ENCODE measurements around the gene TRIM14.
"Not testable (repeated sequence)": the region's sequence is repeated elsewhere in the genome, so short reads cannot be mapped to it uniquely, and the experiment has no call there.

TRIM14 gene

DNA sequence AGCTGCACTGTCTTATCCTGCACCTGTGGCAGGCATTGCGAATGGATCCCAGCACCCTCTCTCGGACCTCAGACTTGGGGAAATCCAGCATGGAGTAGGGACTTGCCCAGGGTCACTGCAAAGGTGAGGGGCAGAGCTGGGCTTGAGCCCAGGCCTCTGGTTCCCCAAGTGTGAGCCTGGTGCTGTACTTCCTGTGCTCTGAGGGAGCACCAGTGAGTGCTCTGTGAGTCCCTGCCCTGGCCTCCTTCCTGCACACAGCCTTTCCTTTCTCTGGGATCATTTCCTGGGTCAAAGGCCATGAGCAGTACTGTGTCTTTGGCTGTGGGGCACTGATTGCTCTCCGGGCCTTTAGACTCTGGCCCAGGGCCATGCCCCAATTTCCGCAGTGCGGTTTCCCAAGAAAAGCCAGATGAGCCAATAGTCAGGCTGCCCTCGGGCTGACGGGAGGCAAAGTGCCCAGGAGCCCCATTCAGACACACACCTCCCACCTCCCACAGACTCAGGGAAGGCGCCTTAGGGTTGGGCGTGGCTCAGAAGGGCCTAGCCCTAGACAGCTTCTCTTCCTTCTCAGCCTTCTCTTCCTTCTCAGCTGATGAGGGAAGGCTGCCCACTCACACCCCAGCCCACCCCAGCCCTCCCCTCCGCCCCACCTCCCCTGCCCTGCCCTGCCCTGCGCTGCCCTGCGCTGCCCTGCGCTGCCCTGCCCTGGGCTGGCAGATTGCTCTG lies 23.3 kb upstream of the TRIM14 start:
- DNase-seq (ENCODE audit: low read depth), result no peak

DNA sequence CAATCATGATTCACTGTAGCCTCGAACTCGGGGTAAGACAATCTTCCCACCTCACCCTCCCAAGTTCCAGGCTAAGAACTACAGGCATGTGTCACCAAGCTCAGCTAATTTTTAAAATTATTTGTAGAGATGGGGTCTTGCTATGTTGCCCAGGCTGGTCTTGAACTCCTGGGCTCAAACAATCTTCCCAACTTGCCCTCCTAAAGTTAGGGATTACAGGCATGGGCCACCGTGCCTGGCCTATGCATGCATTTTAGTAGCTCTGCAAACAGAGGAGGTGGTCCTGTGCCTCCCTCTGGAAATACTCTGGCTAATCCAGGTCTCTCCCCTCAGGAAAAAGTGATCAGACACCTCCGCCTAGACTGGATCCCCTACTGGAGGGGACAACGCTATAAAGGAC lies 21.5 kb upstream of the TRIM14 start:
- DNase-seq (ENCODE audit: low read depth), result no peak

DNA sequence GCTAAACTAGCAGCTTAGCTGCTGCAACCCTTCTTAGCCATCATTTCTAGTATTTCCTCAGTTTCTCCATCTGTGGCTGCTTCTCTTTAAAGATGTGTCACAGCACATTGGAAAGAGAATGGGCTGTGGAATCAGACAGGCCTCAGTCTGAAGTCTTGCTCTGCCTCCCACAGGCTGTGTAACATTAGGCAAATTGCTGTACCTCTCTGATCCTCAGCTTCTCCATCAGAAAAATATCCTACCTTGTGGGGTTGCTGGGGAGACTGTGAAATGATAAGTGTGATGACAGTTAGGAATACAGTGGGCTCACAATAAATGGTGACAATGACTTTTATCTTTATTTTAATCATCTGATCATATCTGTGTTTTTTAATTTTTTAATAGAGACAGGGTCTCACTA lies 17.5 kb upstream of the TRIM14 start:
- no peak for DNase-seq (ENCODE audit: low read depth)

DNA sequence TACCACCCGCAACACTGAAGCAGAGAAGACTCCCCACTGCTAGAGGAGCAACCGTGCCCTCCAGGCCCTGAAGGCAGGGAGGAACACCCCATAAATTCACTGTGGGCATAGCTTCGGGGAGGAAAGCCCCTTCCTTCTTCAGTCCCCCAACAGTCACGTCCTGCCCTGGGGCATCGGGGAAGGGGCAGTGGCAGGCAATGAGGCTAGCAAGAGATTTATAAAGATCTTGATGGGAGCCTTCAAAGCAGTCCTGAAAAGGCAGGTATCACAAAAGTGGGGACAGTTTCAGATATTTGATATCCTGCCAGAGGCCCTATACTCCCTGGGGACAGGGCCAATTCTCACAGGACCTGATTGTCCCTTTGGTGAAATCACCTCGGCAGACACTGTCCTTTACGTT lies 16.9 kb upstream of the TRIM14 start:
- no peak for DNase-seq (ENCODE audit: low read depth)

DNA sequence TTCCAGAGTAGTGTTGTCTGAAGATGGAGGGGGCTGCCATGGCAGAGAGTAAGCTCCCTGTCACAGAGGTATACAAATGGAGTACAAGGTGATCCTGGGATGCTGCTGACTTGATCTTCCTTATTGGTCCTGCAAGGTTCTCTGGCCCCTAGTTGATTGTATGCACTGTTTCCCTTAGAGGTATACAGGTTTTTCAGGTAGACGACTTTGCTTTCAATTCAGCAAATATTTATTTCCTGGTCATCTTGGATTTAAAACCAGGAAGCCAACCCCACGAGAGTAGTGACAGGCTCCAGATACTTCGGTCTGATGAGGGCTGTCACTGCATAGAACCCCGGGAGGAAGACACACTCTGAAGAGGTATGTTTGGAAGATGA lies 16.5 kb upstream of the TRIM14 start:
- no peak for DNase-seq (ENCODE audit: low read depth)

DNA sequence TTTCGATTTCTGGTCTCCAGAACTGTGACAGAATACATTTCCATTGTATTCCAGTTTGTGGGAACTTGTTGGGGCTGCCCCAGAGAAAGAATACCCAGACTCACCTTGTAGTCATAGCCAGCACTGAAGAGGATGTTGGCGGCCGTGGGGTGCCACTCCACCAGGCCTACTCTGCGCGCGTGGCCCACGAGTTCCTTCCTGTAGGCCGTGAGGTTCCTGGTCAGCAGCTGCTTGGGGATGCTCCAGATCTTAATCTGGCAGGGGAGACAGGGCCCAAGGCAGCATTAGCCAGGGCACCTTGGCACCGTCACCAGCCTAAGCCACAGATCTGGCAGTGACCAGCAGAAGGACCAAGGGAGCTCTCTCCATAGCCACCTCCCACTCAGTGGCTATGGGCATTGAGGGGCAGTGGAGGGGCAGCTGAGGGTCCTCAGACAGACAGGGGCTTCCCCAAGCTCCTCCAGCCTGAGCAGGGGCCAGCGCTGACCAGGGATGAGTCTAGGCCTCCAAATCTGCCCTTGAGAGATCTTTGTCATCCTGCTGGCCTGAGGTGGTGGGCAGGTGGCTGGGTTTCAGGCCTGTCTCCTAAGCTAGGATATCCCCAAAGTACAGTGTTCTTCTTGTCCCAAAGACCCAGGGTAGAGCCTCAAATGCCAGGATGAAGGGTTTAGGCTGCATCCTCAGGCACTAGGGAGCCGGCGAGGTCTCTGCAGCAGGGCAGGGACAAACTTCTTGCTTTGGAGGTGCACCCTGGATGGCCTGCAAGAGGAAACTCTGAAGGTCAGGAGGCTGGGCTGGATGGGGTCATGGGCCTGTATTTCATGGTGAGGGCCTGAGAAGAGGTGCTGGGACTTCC lies 15.9 kb upstream of the TRIM14 start:
- no peak for DNase-seq (ENCODE audit: low read depth)

DNA sequence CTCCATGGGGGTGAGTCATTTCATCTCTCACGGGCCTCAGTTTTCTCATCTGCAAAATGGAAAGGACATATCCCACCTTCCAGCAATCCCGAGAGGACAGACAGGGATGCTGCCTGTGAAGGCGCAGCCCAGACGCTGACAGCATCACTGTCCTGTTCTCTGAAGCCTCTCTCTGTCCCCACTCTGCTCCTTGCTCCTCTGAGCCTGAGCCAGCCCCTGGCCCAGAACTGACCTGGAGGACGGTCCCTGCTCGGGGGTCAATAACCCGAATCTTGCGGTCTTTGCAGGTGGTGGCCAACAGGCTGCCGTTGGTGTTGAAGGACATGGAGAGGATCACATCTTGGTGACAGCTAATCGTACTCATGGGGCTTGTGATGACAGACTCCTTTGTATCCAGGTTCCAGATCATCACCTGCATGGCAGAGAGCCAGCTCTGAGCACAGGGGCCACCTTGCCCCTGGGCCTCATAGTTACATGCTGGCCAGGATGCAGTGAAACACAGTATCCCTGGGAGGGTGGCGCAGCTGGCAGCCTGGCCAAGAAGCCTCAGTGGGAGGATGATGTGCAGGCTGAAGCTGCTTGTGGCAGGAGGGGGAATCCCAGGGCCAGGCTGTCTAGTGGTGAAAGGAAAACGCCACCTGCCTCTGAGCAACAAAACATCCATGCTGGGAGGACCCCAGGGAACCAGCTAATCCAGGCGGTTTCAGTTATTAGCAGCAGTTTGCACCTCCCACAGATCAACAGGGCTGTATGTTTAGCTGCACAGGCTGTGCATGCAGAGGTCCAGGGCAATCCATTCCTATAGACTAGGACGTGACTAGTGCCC lies 14.0 kb upstream of the TRIM14 start:
- no peak for DNase-seq (ENCODE audit: low read depth)

DNA sequence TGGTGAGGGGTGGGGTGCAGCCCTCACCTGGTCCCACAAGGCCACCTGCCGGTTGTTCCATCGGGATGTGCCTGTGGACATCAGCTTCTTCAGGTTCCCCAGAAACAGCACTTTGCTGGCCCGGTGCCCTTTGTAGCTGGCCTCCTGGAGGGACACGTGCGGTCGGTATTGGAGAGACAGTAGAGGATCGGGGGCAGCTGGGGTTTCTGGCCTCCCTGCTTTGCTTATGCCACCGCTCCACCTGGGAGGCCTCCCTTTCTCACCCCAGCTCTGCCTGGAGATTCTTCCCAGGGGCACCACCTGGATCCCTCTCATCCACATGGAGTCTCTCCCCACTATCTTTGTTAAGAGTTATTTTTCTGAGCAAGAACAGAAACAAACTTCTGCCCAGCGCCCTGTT lies 13.1 kb upstream of the TRIM14 start:
- DNase-seq (ENCODE audit: low read depth), result no peak

DNA sequence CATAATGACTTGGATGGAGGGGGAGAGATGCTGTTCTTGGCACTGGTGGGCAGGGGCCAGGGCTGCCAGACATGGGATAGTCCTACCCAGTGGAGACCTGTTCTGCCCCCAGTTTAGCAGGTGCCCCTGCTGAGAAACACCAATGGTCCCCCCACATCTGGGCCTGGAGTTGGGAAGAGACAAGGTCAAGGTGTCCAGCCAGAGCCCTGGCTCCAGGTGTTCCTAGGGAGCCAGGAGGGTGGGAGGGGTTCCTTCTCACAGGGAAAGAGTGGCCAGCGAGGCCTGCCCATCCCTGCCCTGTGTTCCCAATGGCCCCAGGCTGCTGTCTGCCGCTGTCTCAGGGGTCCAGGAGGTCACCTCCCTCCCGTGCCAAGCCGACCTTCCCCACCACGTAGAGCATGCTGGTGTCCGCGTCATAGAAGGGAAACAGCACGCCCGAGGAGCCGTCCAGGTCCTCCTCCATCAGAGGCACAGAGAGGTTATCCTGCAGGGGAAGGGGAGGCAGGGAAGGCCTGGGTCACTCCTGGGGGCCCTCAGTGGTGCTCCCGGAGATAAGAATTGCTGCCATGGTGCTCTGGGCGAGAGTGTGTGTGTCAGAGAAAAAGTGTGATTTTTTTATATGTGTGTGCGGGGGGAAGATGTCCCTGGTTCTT lies 11.7 kb upstream of the TRIM14 start:
- no peak for DNase-seq (ENCODE audit: low read depth)

DNA sequence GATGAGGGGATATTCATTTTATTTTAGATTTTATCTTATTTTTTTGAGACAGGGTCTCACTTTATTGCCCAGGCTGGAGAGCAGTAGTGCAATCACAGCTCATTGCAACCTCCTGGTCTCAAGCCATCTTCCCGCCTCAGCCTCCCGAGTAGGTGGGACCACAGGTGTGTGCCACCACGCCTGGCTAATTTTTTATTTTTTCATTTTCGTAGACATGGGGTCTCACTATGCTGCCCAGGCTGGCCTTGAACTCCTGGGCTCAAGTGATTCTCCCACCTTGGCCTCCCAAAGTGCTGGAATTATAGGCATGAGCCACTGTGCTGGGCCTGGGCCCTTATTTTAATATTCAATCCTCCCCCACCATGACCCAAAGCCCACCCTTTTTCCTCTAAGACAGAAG lies 11.0 kb upstream of the TRIM14 start:
- DNase-seq (ENCODE audit: low read depth), result not testable (repeated sequence)

DNA sequence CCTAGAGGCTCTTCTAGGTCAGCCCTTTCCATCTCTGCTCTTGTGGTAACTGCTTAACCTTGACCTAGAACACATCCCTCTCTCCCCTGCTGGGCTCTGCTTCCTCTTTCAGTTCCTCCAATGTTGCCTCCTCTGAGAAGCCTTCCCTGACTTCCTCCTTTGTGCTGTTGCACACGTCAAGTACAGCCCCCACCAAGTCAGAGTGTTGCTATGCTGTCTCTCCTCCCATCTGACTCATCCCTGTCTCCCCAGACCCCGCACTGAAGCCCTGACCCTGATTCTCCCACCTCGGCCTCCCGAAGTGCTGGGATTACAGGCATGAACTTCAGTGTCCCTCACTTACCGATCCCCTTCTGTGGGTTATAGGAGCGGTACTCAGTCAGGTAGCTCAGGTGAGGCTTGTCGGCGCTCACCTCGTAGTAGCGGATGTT lies 10.4 kb upstream of the TRIM14 start:
- no peak for DNase-seq (ENCODE audit: low read depth)

DNA sequence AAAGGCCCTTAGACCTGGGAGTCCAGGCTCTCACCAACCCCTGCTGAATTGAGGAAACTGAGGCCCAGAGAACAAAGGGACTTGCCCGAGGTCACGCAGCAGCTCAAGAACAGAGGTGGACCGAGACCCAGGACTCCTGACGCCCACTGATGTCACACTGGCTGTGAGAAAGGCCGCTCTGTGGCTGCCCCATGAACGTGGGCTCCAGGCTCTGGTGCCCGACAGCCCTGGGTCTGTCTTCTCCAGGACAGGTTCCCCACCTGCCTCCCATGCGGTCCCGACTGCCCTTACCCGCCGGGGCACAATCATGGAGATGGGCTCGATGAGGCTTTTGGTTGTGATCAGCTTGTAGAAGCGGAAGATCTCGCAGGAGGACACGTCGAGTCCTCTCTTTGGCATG lies 9.3 kb upstream of the TRIM14 start:
- DNase-seq (ENCODE audit: low read depth), result no peak

DNA sequence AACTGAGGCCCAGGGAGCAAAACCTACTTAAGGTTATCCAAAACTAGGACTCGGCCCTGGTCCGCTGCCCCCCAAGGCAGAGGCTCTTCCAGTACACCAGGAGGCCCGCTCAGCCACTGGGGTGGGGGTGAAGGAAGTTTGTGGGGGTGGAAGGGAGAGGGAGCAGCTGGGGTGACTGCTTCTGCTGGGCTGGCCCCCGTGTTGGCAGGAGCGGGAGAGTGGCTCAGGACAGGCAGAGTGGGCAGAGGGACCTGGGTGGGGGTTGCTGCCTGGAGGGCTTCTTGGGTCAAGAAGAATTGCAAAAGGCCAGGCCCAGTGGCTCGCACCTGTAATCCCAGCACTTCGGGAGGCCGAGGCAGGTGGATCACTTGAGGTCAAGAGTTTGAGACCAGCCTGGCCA lies 8.2 kb upstream of the TRIM14 start:
- DNase-seq (ENCODE audit: low read depth), result no peak

DNA sequence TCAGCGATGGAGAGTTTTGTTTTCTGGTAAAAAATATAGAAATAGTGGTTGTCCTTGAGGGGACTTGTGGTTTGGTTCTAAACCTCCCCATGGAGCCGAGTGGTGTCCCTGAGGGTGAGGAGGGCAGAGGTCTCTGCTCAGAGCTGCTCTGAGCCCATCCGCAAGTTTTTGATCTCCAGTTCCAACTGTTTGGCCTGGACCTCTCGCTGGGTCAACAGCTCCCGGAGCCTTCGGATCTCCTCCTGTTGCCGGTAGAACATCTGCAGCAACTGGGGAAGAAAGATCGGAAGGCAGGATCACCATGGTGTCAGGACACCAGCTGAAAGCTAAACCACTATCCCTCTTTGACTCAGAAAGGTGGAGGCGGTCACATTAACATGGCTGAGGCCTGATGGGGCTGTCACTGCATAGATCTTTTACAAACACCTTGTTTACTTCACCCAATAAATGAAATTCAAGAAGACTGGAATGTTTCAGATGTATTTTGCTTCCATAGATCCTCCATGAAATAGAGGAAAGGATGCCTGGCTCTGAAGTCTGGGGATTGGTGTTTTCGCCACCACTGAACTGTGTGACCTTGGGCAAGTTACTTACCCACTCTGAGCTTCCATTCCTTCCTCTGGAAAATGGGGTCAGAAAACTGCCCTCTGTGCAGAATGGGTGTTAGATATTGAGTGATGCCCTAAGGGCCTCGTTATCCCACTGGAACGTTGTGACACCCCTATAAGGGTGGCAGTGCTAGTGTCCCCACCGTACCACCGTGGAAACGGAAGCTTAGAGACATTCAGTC lies 5.8 kb upstream of the TRIM14 start:
- no peak for DNase-seq (ENCODE audit: low read depth)

DNA sequence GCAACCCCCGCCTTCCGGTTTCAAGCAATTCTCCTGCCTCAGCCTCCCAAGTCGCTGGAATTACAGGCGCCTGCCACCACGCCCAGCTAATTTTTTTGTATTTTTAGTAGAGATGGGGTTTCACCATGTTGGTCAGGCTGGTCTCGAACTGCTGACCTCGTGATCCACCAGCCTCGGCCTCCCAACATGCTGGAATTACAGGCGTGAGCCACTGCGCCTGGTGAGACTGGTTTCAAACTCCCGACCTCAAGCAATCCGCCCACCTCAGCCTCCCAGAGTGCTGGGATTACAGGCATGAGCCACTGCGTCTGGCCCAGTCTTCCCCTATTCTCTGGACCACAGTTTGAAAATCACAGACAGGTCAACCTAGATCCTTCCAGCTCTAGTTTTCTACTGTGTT lies 5.1 kb upstream of the TRIM14 start:
- not testable (repeated sequence) for DNase-seq (ENCODE audit: low read depth)

DNA sequence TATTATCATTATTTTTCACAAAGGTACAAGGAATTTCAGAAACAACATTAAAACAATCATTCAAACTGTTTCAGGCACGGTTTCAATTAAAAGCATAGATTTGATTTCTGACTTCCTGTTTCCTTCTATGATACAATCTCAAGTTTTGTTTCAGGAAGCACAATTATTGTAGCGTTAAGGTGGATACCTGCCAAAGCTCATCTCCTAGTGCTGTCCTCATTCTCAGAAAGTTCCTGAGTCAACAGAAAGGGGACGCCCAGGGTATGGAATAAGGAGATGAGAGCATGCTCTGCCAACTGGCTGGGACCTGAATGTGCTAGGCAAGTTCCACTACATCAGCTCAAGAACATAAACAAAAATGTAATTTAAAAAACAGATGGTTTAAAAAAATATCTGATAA lies 2.0 kb upstream of the TRIM14 start:
- no peak for DNase-seq (ENCODE audit: low read depth)

DNA sequence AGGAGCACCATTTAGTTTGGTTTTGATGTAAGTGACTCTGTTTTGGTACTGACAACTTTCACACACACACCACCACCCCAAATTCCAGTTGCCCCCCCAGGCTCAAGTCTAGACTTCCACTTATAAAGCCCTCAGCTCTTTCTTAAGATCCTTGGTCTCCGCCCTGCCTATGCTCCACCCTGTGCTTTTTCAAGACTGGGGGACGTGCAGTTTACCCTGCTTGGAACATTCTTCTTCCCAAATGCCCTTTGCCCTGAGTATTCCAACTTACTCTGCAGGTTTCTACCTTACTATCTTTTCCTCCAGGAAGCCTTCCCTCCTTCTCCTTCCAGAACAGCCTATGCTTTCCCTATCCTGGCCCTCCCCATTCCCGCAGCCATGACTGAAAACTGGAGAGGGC lies 1.5 kb upstream of the TRIM14 start:
- DNase-seq (ENCODE audit: low read depth), result no peak

DNA sequence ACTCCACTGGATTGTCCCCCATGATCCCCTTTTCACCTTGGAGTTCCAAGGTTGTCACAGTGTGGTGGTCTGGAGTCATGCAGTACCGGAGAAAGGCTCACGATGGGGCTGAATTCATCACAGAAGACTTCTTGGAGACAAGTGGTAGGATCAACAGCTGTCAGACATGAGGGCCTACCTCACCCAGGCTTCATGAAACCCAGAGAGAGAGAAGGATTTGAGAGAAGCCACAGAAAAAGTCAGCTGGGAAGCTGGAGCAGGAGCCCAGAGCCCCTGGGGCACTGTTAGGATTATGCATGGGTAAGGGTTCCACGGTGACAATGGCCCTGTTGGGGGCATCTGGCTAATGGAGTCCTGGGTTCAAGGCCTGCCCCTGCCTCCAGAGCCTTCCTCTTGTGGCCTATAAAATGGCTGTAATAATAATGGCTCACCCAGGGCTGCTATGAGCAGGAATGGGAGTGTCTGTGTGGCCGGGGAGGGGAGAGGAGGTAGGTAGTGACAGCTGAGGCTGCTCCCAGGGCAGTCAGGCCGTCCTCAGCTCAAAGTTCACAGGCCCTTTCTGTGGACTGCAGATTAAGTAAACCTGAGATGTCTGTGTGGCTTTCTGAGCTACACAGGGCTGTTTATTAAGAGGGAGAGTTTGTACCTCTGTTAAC lies 910 bp downstream of the TRIM14 start:
- peak; percentile 32 for DNase-seq (ENCODE audit: low read depth)

DNA sequence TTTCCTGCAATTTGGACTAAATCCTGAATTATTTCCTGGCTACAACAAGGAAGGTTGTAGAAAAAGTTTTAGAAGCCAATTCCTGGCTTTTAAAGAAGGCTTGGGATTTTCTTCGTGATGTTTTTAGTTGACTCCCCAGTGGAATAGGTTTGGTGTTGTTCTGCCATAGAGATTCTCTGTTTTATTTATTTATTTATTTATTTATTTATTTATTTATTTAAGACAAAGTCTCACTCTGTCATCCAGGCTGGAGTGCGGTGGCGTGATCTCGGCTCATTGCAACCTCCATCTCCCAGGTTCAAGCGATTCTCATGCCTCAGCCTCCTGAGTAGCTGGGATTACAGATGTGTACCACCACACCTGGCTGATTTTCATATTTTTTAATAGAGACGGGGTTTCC lies 1.9 kb downstream of the TRIM14 start:
- DNase-seq (ENCODE audit: low read depth), result not testable (repeated sequence)

DNA sequence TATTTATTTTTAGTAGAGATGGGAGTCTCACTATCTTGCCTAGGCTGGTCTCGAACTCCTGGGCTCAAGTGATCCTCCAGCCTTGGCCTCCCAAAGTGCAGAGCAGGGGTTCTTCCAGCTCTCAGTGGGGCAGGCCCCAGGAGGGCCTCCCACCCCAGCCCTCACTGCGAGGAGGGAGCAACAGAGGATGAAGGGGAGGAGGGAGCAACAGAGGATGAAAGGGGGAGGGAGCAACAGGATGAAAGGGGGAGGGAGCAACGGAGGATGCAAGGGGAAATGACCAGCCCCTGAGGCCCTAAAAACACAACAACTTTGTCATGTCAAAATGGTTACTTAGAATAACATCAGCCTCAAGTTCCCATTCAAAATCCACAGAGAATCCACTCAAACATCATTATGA lies 10.0 kb downstream of the TRIM14 start:
- DNase-seq (ENCODE audit: low read depth), result no peak

DNA sequence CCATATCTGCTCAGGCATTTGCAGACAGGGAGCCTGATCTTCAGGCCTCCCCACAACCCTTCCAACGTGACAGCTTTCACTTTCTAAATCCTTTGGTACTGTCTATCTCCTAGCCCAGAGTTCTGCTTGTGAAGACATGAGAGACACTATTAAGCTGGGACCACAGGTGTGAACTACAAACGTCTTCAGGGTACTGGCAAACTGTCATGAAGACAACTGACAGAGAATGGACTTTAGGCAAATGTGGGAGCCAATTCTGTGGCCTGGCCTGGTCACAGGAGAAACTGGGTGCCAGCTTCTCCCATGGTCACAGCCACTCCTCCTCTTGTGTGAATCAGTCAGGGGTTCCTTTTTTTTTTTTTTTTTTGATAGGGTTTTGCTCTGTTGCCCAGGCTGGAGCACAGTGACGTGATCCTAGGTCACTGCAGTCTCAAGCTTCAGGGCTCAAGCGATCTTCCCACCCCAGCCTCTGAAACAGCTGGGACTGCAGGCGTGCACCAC lies 10.4 kb downstream of the TRIM14 start:
- DNase-seq (ENCODE audit: low read depth), result no peak
